ENCODE data around the gene CNRIP1.
A peak's percentile ranks its signal among the peaks of the same experiment; 100 is the strongest.

Gene CNRIP1

GRCh38 chr2:68293755-68294154 is 26.0 kb downstream of the CNRIP1 start:
- TF ChIP-seq, protein P1, sequence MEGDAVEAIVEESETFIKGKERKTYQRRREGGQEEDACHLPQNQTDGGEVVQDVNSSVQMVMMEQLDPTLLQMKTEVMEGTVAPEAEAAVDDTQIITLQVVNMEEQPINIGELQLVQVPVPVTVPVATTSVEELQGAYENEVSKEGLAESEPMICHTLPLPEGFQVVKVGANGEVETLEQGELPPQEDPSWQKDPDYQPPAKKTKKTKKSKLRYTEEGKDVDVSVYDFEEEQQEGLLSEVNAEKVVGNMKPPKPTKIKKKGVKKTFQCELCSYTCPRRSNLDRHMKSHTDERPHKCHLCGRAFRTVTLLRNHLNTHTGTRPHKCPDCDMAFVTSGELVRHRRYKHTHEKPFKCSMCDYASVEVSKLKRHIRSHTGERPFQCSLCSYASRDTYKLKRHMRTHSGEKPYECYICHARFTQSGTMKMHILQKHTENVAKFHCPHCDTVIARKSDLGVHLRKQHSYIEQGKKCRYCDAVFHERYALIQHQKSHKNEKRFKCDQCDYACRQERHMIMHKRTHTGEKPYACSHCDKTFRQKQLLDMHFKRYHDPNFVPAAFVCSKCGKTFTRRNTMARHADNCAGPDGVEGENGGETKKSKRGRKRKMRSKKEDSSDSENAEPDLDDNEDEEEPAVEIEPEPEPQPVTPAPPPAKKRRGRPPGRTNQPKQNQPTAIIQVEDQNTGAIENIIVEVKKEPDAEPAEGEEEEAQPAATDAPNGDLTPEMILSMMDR (conservative IDR thresholded peaks at IDR 0.05; ENCODE audit: low read depth, low read length), result no peak
- no peak overlapping the region for H3K4me3 ChIP-seq (ENCODE audit: low read length)
- no peak for DNase-seq (ENCODE audit: low read depth)

DNA sequence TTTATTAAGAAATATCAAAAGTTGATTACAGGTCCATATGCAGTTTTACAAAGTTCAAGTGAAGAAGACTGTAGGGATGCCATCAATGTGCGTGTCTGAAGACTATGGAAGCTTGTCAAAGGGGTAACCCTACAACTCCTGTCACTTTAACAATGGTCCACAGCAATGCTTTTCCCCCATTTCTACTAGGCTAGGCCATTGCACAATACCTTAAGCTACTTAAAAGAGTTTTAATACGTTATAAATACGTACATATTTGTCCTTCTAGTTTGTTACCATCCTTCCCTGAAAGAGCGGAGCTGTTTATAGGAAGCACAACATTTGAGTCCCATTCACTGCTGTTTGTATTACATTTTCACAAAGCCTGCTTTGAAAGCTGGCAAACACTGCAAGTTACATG is 26.7 kb downstream of the CNRIP1 start:
- H3K4me3 ChIP-seq (ENCODE audit: low read length), result no peak overlapping the region
- DNase-seq (ENCODE audit: low read depth), result no peak
- TF ChIP-seq, protein P1 (conservative IDR thresholded peaks at IDR 0.05; ENCODE audit: low read depth, low read length), result no peak

DNA sequence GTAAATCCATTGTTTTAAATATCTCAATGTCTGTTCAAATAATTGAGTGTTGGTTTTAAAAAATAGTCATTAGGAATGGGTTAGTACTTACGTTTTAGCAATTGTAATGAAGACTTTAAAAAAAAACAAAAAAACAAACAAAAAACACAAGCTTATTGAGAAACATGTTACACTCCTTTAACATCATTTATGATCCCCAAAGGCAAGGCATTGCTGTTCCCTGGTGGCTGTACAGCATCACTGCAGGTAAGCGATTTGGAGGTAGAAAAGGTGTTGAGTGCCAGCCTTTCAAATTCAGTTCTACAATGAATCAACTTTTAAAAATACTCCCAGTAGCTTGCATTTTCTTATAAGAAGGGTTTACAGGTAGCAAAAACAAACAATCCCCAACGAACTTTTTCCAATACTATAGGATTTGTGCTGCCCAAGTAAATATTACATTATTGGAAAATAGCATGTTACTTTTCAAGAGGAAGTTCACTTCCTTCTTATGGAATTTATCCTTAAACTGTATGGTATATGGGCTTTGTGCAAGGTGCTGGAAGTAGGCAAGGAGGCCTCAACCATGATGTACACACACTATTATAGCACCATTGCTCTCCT is 27.5 kb downstream of the CNRIP1 start:
- TF ChIP-seq, protein P1 (conservative IDR thresholded peaks at IDR 0.05; ENCODE audit: low read depth, low read length), result peak; percentile 94
- no peak for DNase-seq (ENCODE audit: low read depth)
- no peak overlapping the region for H3K4me3 ChIP-seq (ENCODE audit: low read length)

- H3K4me3 ChIP-seq (ENCODE audit: low read length), result no peak overlapping the region
- TF ChIP-seq, protein P1 (conservative IDR thresholded peaks at IDR 0.05; ENCODE audit: low read depth, low read length), result no peak
- no peak for DNase-seq (ENCODE audit: low read depth)
Observed at GRCh38 chr2:68291314-68291713, 28.4 kb downstream of the CNRIP1 start.

DNA sequence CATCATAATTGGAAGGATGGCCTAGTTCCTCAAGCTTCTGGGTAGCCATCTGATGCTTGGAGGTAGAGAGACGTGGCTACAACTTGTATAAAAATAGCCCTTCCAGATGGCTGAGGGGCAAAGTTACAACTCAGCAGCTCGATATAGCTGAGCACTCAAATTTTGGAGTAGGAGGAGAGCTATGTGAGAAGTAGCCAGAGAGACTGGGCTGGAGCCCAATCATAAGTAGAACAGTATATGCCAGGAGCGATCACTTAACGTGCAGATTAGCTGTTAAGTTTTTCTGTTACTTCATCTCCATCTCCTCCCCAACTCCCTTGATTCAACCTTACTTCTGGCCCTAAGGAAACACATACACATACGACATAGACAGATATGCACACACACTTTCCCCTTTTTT is 28.8 kb downstream of the CNRIP1 start:
- TF ChIP-seq, protein P1 (conservative IDR thresholded peaks at IDR 0.05; ENCODE audit: low read depth, low read length), result no peak
- DNase-seq (ENCODE audit: low read depth), result no peak
- no peak overlapping the region for H3K4me3 ChIP-seq (ENCODE audit: low read length)

- TF ChIP-seq, protein P1 (conservative IDR thresholded peaks at IDR 0.05; ENCODE audit: low read depth, low read length), result no peak
- no peak overlapping the region for H3K4me3 ChIP-seq (ENCODE audit: low read length)
- peak; percentile 42 for DNase-seq (ENCODE audit: low read depth)
Observed at GRCh38 chr2:68287580-68288441, 31.9 kb downstream of the CNRIP1 start.

- no peak for DNase-seq (ENCODE audit: low read depth)
- no peak overlapping the region for H3K4me3 ChIP-seq (ENCODE audit: low read length)
- TF ChIP-seq, protein P1 (conservative IDR thresholded peaks at IDR 0.05; ENCODE audit: low read depth, low read length), result no peak
Observed at GRCh38 chr2:68284896-68285295, 34.9 kb downstream of the CNRIP1 start.

All from retinal pigment epithelial cell (primary cell).